Measurements from ENCODE around the gene PTDSS2. TPM values are rescaled to one million over a fixed set of nuclear protein-coding genes. Genes with fewer than 3 reads are reported as not detected.
A peak's percentile ranks its signal among the peaks of the same experiment; 100 is the strongest.

Gene PTDSS2
- total and polyA plus RNA-seq, 2 of the 13 experiments (the other 11 are each of a cell fraction or from before 2014, with no cell fraction given) = 21.7 to 26.4 TPM

DNA sequence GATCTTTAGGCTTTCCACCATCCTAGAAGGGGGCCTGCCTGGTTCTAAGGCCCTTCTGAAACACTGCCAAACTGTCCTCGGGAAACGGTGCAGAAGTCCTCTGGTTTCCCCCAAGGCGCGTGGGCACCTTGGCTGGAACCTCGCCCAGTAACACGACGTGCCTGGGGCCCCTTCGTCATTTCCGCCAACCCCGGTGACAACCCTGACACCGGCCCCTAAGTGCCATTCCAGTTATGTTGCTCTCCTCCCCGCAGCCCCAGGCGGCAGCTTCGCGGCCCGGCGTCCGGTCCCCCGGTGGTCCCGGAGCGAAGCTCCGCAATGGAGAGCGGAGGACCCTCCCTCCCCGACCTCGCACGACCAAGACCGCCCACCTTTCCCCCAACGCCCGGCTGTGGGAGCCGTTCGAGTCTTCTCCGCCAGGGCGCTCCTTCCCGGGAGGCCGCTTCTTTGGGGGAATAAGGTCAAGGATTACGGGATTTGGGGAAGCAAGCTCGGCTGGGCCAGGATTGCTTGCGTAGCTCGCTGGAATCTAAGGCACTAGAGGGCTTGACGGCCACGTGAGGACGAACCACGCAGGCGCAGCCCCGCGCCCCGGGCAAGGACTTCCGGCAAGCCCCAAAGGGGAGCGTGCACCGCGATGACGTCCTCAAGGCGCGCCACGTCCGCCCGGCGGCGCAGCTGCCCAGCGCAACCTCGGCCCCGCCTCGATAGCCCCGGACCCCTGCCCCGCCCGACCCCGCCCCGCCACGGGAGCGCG is 56.3 kb downstream of the PTDSS2 start (continued):
- no peak; the same call in 1 of the 2 replicates for TF ChIP-seq ZNF350 (CRISPR knock-in tag; IDR thresholded peaks at IDR 0.05; ENCODE audit: borderline replicate concordance, low read depth)
- no peak; the same call in 1 of the 2 replicates for TF ChIP-seq NFYC (CRISPR knock-in tag; IDR thresholded peaks at IDR 0.05)
- no peak; the same call in 1 of the 2 replicates for TF ChIP-seq PITX1 (CRISPR knock-in tag; IDR thresholded peaks at IDR 0.05)
- TF ChIP-seq TMF1 (CRISPR knock-in tag; IDR thresholded peaks at IDR 0.05; ENCODE audit: low read depth) = no peak
- peak; percentile 73; the same call in 1 of the 2 replicates for TF ChIP-seq POLR2AphosphoS2 (IDR thresholded peaks at IDR 0.05; ENCODE audit: low read depth, low read length)
- TF ChIP-seq ZNF124 (CRISPR knock-in tag; IDR thresholded peaks at IDR 0.05) = no peak
- TF ChIP-seq NONO (IDR thresholded peaks at IDR 0.05) = no peak
- TF ChIP-seq NONO (CRISPR knock-in tag; conservative IDR thresholded peaks at IDR 0.05) = no peak; the same call in none of the 2 replicates
- TF ChIP-seq ZNF556 (CRISPR knock-in tag; IDR thresholded peaks at IDR 0.05; ENCODE audit: borderline replicate concordance) = no peak
- no peak for TF ChIP-seq MBNL3 (CRISPR knock-in tag; conservative IDR thresholded peaks at IDR 0.05)
- TF ChIP-seq, protein P1, sequence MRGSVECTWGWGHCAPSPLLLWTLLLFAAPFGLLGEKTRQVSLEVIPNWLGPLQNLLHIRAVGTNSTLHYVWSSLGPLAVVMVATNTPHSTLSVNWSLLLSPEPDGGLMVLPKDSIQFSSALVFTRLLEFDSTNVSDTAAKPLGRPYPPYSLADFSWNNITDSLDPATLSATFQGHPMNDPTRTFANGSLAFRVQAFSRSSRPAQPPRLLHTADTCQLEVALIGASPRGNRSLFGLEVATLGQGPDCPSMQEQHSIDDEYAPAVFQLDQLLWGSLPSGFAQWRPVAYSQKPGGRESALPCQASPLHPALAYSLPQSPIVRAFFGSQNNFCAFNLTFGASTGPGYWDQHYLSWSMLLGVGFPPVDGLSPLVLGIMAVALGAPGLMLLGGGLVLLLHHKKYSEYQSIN (CRISPR knock-in tag; IDR thresholded peaks at IDR 0.05; ENCODE audit: borderline replicate concordance) = no peak
- TF ChIP-seq, protein P2, sequence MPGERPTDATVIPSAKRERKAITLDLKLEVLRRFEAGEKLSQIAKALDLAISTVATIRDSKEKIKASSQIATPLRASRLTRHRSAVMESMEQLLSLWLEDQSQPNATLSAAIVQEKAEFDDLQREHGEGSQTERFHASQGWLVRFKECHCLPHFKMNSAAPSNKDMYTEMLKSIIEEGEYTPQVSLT (CRISPR knock-in tag; IDR thresholded peaks at IDR 0.05; ENCODE audit: borderline replicate concordance, low read depth) = no peak
- TF ChIP-seq ZBTB38 (CRISPR knock-in tag; IDR thresholded peaks at IDR 0.05) = no peak
- peak; percentile 56; the same call in 1 of the 2 replicates for TF ChIP-seq ZNF335 (CRISPR knock-in tag; IDR thresholded peaks at IDR 0.05)
- TF ChIP-seq, protein P3, sequence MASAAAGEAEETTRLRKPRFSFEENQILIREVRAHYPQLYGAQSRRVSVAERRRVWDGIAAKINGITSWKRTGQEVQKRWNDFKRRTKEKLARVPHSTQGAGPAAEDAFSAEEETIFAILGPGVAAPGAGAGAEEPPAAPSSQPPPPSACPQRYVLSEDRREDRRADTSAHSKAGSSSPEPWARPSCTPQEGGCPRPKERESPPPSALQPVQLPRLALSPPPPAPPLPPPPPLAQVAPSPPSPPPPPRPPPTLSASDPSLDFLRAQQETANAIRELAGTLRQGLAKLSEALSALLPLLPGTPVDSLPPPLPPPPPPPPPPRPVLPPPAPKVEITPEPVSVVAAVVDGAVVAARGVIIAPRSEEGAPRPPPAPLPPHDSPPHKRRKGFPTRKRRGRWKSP (CRISPR knock-in tag; IDR thresholded peaks at IDR 0.05) = 0 out of 2 replicates have a peak, but pooled peaks have one; percentile 59
- no peak for TF ChIP-seq ATM (IDR thresholded peaks at IDR 0.05; ENCODE audit: borderline replicate concordance)
- no peak for TF ChIP-seq ZNF441 (CRISPR knock-in tag; IDR thresholded peaks at IDR 0.05; ENCODE audit: borderline replicate concordance)
- TF ChIP-seq, protein P4, sequence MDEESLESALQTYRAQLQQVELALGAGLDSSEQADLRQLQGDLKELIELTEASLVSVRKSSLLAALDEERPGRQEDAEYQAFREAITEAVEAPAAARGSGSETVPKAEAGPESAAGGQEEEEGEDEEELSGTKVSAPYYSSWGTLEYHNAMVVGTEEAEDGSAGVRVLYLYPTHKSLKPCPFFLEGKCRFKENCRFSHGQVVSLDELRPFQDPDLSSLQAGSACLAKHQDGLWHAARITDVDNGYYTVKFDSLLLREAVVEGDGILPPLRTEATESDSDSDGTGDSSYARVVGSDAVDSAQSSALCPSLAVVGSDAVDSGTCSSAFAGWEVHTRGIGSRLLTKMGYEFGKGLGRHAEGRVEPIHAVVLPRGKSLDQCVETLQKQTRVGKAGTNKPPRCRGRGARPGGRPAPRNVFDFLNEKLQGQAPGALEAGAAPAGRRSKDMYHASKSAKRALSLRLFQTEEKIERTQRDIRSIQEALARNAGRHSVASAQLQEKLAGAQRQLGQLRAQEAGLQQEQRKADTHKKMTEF (CRISPR knock-in tag; IDR thresholded peaks at IDR 0.05) = peak; percentile 73; the same call in 1 of the 2 replicates
- TF ChIP-seq, protein P5, sequence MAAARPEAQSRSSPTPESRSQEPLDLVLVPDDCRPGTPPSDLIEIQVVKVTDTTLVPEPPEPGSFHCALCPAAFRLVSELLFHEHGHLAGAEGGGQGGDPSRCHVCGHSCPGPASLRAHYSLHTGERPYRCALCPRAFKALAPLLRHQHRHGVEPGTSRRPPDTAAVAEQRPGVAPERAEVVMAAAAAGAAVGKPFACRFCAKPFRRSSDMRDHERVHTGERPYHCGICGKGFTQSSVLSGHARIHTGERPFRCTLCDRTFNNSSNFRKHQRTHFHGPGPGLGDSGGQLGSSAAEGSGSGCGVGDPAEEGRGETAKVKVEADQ (CRISPR knock-in tag; IDR thresholded peaks at IDR 0.05; ENCODE audit: borderline replicate concordance) = no peak
- TF ChIP-seq ESRRA (CRISPR knock-in tag; IDR thresholded peaks at IDR 0.05; ENCODE audit: low read depth) = peak; percentile 54; the same call in 1 of the 2 replicates
- TF ChIP-seq ZNF841 (CRISPR knock-in tag; IDR thresholded peaks at IDR 0.05; ENCODE audit: borderline replicate concordance) = no peak
- TF ChIP-seq, protein P6, sequence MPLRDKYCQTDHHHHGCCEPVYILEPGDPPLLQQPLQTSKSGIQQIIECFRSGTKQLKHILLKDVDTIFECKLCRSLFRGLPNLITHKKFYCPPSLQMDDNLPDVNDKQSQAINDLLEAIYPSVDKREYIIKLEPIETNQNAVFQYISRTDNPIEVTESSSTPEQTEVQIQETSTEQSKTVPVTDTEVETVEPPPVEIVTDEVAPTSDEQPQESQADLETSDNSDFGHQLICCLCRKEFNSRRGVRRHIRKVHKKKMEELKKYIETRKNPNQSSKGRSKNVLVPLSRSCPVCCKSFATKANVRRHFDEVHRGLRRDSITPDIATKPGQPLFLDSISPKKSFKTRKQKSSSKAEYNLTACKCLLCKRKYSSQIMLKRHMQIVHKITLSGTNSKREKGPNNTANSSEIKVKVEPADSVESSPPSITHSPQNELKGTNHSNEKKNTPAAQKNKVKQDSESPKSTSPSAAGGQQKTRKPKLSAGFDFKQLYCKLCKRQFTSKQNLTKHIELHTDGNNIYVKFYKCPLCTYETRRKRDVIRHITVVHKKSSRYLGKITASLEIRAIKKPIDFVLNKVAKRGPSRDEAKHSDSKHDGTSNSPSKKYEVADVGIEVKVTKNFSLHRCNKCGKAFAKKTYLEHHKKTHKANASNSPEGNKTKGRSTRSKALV (CRISPR knock-in tag; IDR thresholded peaks at IDR 0.05) = peak; percentile 69; the same call in 1 of the 2 replicates
